GM21447 (cell line): ENCODE data around the gene RHBDL3.

Source experiments
- ATAC-seq: cut with Tn5 transposase; IDR thresholded peaks from one replicate; pipeline ENCODE4 v1.9.1; 2021; ENCODE audit not compliant: unreplicated experiment

The RHBDL3 gene

DNA sequence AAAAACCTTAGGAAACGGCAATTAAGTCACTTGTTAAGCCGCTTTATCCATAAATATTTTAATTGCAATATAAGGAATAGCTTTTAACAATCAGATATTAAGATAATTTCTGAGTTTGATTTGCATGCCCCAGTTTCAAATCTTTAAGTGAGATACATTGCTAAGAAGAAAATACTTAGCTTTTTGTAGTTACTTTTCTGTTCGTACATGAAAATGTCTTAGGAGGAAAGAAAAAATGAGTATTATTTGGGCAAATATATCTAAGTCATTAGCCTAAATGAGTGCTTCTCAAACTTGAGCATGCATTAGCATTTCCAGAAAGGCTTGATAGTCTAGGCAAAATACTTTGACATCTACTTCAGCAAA lies 90.7 kb downstream of the RHBDL3 start:
- ATAC-seq: no peak

DNA sequence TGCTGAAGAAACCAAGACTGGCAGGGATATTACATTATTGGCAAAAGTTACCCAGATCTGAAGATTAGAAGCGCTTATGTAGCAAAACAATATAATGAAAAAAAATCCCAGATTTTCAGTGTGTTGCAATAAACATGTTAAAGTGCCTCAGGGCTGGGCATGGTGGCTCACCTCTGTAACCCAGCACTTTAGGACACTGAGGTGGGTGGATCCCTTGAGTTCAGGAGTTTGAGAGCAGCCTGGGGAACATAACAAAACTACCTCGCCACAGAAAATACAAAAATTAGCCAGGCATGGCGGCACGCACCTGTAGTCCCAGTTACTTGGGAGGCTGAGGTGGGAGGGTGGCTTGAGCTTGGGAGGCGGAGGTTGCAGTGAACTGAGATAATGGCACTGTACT lies 91.1 kb downstream of the RHBDL3 start:
- no peak for ATAC-seq

DNA sequence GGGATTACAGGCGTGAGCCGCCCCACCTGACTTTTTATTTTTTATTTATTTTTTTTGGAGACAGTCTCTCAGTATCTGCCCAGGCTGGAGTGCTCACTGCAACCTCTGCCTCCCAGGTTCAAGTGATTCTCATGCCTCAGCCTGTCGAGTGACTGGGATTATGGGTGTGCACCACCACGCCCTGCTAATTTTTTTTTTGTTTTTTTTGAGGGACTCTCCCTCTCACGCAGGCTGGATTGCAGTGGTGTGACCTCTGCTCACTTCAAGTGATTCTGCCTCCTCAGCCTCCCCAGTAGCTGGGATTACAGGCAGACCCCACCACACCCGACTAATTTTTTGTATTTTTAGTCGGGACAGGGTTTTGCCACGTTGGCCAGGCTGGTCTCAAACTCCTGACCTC lies 92.0 kb downstream of the RHBDL3 start:
- ATAC-seq: no peak

DNA sequence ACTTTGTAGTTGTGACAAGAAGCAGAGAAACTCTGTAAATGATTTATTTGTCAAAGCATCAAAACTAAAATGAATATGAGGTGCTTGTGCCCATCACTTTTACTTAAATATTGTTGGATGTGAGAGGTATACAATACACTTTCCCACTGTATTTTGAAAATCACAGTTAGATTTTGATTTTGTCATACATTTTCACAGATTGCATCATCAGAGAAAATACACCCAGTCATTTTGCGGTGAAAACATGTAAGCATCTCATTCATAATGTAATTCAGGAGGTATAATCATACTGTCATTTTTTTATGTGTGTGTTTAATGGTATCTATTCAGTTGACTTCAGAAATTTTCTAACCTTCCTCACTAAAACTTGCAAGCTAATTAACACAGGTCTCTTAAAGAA lies 95.6 kb downstream of the RHBDL3 start:
- ATAC-seq: no peak

DNA sequence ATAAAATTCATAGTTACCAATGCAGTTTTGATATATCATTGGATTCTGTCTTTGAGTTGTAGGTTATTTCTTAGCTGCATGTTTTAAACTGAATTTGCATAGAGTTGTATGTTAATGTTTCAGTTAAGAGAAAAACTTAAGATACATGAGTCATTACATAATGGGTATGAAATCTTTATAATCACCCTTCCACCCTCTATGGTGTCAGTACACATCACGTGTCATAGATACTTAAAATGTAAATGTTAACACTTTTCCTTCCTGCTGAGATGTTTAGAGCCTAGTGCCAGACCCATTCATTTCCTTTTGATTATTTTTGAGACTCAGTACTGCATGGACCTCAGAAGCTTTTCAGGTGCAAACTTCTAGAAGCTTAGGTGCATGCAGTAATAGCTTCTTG lies 104.8 kb downstream of the RHBDL3 start:
- no peak for ATAC-seq
